Parathyroid adenoma (tissue), 2 donors: ENCODE measurements around the gene NCKAP5.

Experiments used
- H2AFZ ChIP-seq: fragments of 300-600 bp; sonication (generic); one replicate; pipeline ENCODE4 v1.7.0; 2017; ENCODE audit warnings: antibody characterized with exemption, mild to moderate bottlenecking
- H3K27ac ChIP-seq: fragments of 300-600 bp; sonication (generic); one replicate; pipeline ENCODE4 v1.7.0; 2017
- H3K27me3 ChIP-seq: fragments of 300-600 bp; sonication (generic); one replicate; pipeline ENCODE4 v1.7.0; 2017; ENCODE audit warnings: low read length; ENCODE audit not compliant: control insufficient read depth, insufficient read depth
- H3K36me3 ChIP-seq: fragments of 300-600 bp; sonication (generic); one replicate; pipeline ENCODE4 v1.7.0; 2017; ENCODE audit warnings: low read length; ENCODE audit not compliant: control insufficient read depth, insufficient read depth
- H3K4me1 ChIP-seq: fragments of 300-600 bp; sonication (generic); one replicate; pipeline ENCODE4 v1.7.0; 2017; ENCODE audit warnings: control low read depth
- H3K4me2 ChIP-seq: fragments of 300-600 bp; sonication (generic); one replicate; pipeline ENCODE4 v1.7.0; 2017; ENCODE audit warnings: low read length
- H3K4me3 ChIP-seq: fragments of 300-600 bp; sonication (generic); one replicate; pipeline ENCODE4 v1.7.0; 2017; ENCODE audit warnings: low read depth, low read length
- H3K79me2 ChIP-seq: fragments of 300-600 bp; sonication (generic); one replicate; pipeline ENCODE4 v1.7.0; 2017; ENCODE audit warnings: control low read depth
- H3K9ac ChIP-seq: fragments of 300-600 bp; sonication (generic); one replicate; pipeline ENCODE4 v1.7.0; 2017; ENCODE audit warnings: mild to moderate bottlenecking
- H3K9me3 ChIP-seq: fragments of 300-600 bp; sonication (generic); one replicate; pipeline ENCODE4 v1.7.0; 2017; ENCODE audit warnings: low read length; ENCODE audit not compliant: control insufficient read depth
- TF ChIP-seq, protein P1 (sequence below): fragments of 300-600 bp; sonication (generic); IDR thresholded peaks from one replicate; pipeline ENCODE4 v1.7.0; 2017; ENCODE audit warnings: antibody characterized with exemption, mild to moderate bottlenecking
- donor health status: primary hyperparathyroidism.

Gene NCKAP5

DNA sequence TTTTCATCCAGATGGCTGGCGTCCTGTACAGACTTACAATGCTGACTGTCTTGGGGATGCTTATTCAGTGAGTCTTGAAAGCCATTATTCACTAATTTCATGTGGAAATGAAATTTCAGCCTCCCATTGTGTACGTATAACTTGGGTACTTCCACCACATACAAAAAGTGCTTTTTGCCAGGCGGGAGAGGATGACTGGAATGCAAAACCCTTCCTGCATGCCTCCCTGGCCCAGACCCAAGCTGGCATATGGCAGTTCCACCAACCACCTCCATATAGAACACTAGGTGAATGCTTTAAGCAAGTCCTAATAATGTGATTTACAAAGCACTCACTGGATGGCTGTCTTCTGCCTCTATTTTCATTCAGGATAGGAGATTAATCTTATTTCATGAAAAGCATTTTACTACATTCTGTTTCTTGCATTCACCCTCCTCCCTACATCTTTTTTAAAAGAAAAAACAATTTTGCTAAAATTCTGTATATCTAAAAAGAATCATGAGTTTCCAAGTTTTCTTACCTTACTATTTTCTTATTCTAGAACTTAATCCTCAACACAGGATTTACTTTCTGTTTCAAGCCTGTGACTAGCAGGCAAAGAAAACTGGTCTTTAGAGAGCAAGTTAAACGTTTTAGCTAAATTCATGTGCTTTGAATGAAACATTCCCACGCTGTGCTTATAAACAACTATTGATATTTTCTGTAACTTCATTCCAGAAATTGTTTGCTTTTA, 327.6 kb downstream of the NCKAP5 start:
- Histone ChIP-seq H3K4me1 (no peaks in the 10 kb centered on the region), H3K27me3 (no peaks in the 10 kb centered on the region), H2AFZ (no peak overlapping the region), H3K4me3 (no peak overlapping the region), H3K27ac (no peak overlapping the region), H3K9ac (no peak overlapping the region), H3K9me3 (no peaks in the 10 kb centered on the region), H3K4me2 (no peak overlapping the region), H3K36me3 (no peaks in the 10 kb centered on the region), H3K79me2 (no peaks in the 10 kb centered on the region)
- TF ChIP-seq, protein P1, sequence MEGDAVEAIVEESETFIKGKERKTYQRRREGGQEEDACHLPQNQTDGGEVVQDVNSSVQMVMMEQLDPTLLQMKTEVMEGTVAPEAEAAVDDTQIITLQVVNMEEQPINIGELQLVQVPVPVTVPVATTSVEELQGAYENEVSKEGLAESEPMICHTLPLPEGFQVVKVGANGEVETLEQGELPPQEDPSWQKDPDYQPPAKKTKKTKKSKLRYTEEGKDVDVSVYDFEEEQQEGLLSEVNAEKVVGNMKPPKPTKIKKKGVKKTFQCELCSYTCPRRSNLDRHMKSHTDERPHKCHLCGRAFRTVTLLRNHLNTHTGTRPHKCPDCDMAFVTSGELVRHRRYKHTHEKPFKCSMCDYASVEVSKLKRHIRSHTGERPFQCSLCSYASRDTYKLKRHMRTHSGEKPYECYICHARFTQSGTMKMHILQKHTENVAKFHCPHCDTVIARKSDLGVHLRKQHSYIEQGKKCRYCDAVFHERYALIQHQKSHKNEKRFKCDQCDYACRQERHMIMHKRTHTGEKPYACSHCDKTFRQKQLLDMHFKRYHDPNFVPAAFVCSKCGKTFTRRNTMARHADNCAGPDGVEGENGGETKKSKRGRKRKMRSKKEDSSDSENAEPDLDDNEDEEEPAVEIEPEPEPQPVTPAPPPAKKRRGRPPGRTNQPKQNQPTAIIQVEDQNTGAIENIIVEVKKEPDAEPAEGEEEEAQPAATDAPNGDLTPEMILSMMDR, result no peak

- Histone ChIP-seq H3K9me3 (no peaks in the 10 kb centered on the region), H2AFZ (no peak overlapping the region), H3K27me3 (no peaks in the 10 kb centered on the region), H3K4me3 (no peak overlapping the region), H3K79me2 (no peaks in the 10 kb centered on the region), H3K4me2 (no peak overlapping the region), H3K36me3 (no peaks in the 10 kb centered on the region), H3K9ac (no peak overlapping the region), H3K4me1 (no peaks in the 10 kb centered on the region), H3K27ac (no peak overlapping the region)
- TF ChIP-seq, protein P1, result no peak
Observed at GRCh38 chr2:133235968-133236367, 332.3 kb downstream of the NCKAP5 start.

DNA sequence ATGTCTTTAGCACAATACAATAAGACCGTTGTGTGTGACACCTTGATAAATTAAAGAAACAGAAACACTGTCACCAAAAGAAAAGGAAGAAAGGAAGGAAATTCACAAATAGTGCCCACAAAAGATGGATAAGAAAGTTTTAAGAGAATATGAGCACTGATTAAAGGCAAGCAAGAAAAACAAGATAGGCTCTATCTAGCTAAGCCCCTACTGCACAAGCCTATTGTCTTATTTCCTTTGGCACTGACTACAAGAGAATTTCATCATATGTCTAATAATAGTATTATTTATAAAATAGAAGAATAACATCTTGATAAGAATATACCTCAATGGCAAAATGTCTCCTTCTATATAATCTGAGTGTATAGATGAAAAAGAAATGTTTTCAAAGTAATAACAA, 335.7 kb downstream of the NCKAP5 start:
- Histone ChIP-seq H3K9me3 (no peaks in the 10 kb centered on the region), H3K4me3 (no peak overlapping the region), H3K27ac (no peak overlapping the region), H3K4me2 (no peak overlapping the region), H3K4me1 (no peaks in the 10 kb centered on the region), H3K9ac (no peak overlapping the region), H3K27me3 (no peaks in the 10 kb centered on the region), H3K79me2 (no peaks in the 10 kb centered on the region), H3K36me3 (no peaks in the 10 kb centered on the region), H2AFZ (no peak overlapping the region)
- TF ChIP-seq, protein P1, result no peak

- H3K27me3 ChIP-seq, result no peaks in the 10 kb centered on the region
- TF ChIP-seq, protein P1, result no peak
Observed at GRCh38 chr2:133231264-133231663, 337.0 kb downstream of the NCKAP5 start.

GRCh38 chr2:133229974-133230373, 338.3 kb downstream of the NCKAP5 start:
- TF ChIP-seq, protein P1, result no peak
- Histone ChIP-seq H3K79me2 (no peaks in the 10 kb centered on the region), H2AFZ (no peak overlapping the region), H3K4me1 (no peaks in the 10 kb centered on the region), H3K4me3 (no peak overlapping the region), H3K36me3 (no peaks in the 10 kb centered on the region), H3K9me3 (no peaks in the 10 kb centered on the region), H3K9ac (no peak overlapping the region), H3K27ac (no peak overlapping the region), H3K27me3 (no peaks in the 10 kb centered on the region), H3K4me2 (no peak overlapping the region)

More at GRCh38 chr2:133231264-133231663, 337.0 kb downstream of the NCKAP5 start:
- Histone ChIP-seq H3K4me2 (no peak overlapping the region), H3K27ac (no peak overlapping the region), H3K4me3 (no peak overlapping the region), H3K9me3 (no peaks in the 10 kb centered on the region), H2AFZ (no peak overlapping the region), H3K9ac (no peak overlapping the region), H3K79me2 (no peaks in the 10 kb centered on the region), H3K36me3 (no peaks in the 10 kb centered on the region), H3K4me1 (no peaks in the 10 kb centered on the region)
